Cardiac muscle cell (in vitro differentiated cells and primary cell): ENCODE measurements around the gene ERC2. TPM values are rescaled to one million over a fixed set of nuclear protein-coding genes. Genes with fewer than 3 reads are reported as not detected.

Source experiments
- DNase-seq, 2 donors: peaks; one replicate each; pipeline versions ENCODE4 v3.0.0 to v3.0.0-alpha.2; 2010 to 2017; ENCODE audit warnings: low read depth in 1 of 2, low spot score in 1 of 2
- H3K27ac ChIP-seq: fragments of 200-600 bp; sonication (generic); 2 replicates; pipeline ENCODE4 v1.5.1; 2016
- H3K27me3 ChIP-seq: fragments of 200-600 bp; sonication (generic); 2 replicates; pipeline ENCODE4 v1.6.0; 2016; ENCODE audit warnings: control low read depth
- H3K36me3 ChIP-seq: fragments of 200-600 bp; sonication (generic); 2 replicates; pipeline ENCODE4 v1.5.1; 2016; ENCODE audit warnings: control low read depth
- H3K4me1 ChIP-seq: fragments of 200-600 bp; sonication (generic); 2 replicates; pipeline ENCODE4 v1.8.1; 2017; ENCODE audit warnings: low read depth, mild to moderate bottlenecking, mixed run types
- H3K4me3 ChIP-seq: fragments of 200-600 bp; sonication (generic); 2 replicates; pipeline ENCODE4 v1.5.1; 2016; ENCODE audit warnings: mild to moderate bottlenecking
- H3K9me3 ChIP-seq: fragments of 200-600 bp; sonication (generic); 2 replicates; pipeline ENCODE4 v1.5.1; 2017; ENCODE audit warnings: low read depth, mild to moderate bottlenecking, control low read depth
- polyA plus RNA-seq: library from polyadenylated mRNA; unstranded; fragments of >200 nt; fragmentation: Nextera tagmentation; extraction: Ambion mirVana; gene quantifications from 2 replicates; pipeline ENCODE4 v1.2.1, GENCODE V29; 2016
- total RNA-seq: library from RNA; depleted of rRNA; stranded (reverse); fragments of >200 nt; gene quantifications from 2 replicates; pipeline ENCODE4 v1.2.3, GENCODE V29; 2016
- TF ChIP-seq, protein P1 (sequence below): IDR thresholded peaks from 2 replicates; pipeline ENCODE4 v1.5.1; 2012; ENCODE audit warnings: low read depth, mild to moderate bottlenecking, low read length

ERC2 gene
- total and polyA plus RNA-seq, 2 experiments from 2014 or later, result 18.1 to 29.0 TPM

DNA sequence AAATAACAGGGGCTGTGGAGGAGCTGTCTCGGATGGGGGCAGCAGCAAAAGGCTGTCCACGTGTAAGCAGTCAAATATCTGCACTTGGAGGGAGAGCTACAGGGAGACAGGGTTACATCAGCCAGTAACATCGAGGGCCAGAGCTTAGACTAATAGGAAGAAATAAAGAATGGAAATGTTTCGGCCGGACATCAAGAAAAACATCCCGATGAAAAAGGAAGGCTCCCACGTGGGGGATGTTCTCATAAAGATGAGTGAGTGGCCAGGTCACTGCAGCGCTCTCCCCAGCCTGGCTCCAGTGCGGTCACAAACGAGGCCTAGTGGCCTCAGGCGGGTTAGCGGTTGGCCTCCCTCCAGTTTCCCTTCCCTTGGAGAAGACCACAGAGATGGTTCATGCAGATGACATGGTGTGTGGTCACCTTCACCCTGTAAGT, 925.1 kb downstream of the ERC2 start:
- no peak overlapping the region for H3K27ac ChIP-seq
- no peak overlapping the region for H3K4me3 ChIP-seq
- TF ChIP-seq, protein P1, sequence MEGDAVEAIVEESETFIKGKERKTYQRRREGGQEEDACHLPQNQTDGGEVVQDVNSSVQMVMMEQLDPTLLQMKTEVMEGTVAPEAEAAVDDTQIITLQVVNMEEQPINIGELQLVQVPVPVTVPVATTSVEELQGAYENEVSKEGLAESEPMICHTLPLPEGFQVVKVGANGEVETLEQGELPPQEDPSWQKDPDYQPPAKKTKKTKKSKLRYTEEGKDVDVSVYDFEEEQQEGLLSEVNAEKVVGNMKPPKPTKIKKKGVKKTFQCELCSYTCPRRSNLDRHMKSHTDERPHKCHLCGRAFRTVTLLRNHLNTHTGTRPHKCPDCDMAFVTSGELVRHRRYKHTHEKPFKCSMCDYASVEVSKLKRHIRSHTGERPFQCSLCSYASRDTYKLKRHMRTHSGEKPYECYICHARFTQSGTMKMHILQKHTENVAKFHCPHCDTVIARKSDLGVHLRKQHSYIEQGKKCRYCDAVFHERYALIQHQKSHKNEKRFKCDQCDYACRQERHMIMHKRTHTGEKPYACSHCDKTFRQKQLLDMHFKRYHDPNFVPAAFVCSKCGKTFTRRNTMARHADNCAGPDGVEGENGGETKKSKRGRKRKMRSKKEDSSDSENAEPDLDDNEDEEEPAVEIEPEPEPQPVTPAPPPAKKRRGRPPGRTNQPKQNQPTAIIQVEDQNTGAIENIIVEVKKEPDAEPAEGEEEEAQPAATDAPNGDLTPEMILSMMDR, result no peak
- H3K9me3 ChIP-seq, result no peaks in the 10 kb centered on the region
- H3K36me3 ChIP-seq, result no peaks in the 10 kb centered on the region
- DNase-seq, result no peak
- no peaks in the 10 kb centered on the region for H3K27me3 ChIP-seq
- peaks cover 11% of the 10 kb centered on the region for H3K4me1 ChIP-seq

DNA sequence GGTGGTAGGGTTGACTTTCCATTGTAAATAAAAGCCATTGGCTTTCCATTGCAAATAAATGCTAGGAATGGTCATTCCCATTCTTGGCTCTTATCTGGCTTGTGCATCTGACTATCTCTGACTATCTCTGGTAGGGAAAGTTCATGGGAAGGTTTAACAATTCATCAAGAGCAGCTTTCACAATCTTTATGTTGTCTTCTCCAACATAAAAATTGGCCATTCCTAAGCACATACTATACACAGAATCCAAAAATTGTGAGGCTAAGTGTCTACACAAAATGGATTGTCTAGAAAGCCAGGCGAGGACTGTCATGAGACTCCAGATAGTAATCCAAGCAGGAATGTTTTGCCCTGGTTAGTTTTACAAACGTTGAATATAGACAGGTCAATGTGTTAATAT, 926.8 kb downstream of the ERC2 start:
- TF ChIP-seq, protein P1, result no peak
- H3K27ac ChIP-seq, result no peak overlapping the region
- peaks cover 11% of the 10 kb centered on the region for H3K4me1 ChIP-seq
- no peak for DNase-seq
- no peaks in the 10 kb centered on the region for H3K36me3 ChIP-seq
- H3K9me3 ChIP-seq, result no peaks in the 10 kb centered on the region
- no peak overlapping the region for H3K4me3 ChIP-seq
- no peaks in the 10 kb centered on the region for H3K27me3 ChIP-seq

DNA sequence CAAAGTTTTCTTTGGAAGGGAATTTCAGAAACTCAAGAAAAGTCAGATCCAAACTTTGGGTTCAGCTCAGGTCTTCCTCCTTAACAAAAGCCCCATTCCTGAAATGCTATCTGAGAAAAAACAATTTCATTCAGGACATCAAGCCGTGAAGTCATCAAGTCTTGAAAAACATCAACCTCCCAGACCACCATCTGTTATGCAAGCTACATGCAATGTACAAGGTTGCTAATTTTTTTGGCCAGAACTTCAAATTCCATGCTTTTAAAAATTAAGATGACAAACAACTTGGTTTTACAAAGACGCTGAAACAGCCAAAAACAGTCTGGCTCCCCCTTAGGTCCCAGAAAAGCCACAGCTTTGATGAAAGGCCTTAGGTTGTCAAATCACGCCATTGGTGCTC, 927.3 kb downstream of the ERC2 start:
- Histone ChIP-seq H3K9me3 (no peaks in the 10 kb centered on the region), H3K27me3 (no peaks in the 10 kb centered on the region), H3K4me1 (peaks cover 11% of the 10 kb centered on the region), H3K4me3 (no peak overlapping the region), H3K27ac (no peak overlapping the region), H3K36me3 (no peaks in the 10 kb centered on the region)
- DNase-seq, result no peak
- TF ChIP-seq, protein P1, result no peak

DNA sequence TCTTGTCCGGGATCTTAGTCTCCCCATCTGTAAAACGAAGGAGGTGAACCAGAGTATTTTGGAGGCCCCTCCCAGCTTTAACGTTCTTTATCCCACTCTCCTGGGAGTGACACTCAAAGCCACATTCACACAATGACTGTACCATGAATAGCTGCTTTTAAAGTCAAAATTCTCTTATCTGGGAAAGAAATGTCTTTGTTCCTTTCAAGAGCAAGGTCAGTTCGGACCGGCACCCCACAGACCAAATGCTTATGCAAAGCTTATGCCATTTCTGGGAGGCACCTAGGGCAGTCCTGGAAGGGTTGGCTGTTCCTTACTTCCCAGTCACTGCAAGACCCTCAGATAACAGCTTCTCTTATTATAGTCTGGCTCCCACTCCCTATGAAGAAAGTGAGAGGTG, 927.7 kb downstream of the ERC2 start:
- no peak overlapping the region for H3K4me3 ChIP-seq
- no peak for DNase-seq
- TF ChIP-seq, protein P1, result no peak

DNA sequence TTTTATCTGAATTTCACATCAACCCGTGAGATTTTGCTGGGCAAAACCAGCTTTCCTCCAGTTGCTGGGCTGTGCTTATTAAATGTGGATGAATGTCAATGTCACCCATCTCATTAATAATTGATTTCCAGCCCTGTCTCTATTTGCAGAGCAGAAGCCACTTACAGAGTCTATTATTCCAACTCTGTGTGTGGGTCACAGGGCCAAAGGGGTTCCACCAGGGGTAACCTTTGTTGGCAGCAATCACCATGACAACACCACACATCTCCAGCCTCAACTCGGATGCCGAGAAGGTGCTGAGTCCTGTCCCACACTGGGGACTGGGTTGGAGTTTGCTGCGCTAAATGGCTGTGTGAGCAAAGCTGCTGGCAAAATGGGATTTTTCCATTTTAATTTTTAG, 930.1 kb downstream of the ERC2 start:
- no peak overlapping the region for H3K27ac ChIP-seq
- H3K4me3 ChIP-seq, result no peak overlapping the region
- peaks cover 11% of the 10 kb centered on the region for H3K4me1 ChIP-seq
- DNase-seq, result no peak
- no peaks in the 10 kb centered on the region for H3K27me3 ChIP-seq
- no peaks in the 10 kb centered on the region for H3K9me3 ChIP-seq
- no peaks in the 10 kb centered on the region for H3K36me3 ChIP-seq
- TF ChIP-seq, protein P1, result no peak

More for the DNA sequence above, 927.7 kb downstream of the ERC2 start:
- Histone ChIP-seq H3K9me3 (no peaks in the 10 kb centered on the region), H3K36me3 (no peaks in the 10 kb centered on the region), H3K4me1 (peaks cover 11% of the 10 kb centered on the region), H3K27me3 (no peaks in the 10 kb centered on the region), H3K27ac (no peak overlapping the region)

DNA sequence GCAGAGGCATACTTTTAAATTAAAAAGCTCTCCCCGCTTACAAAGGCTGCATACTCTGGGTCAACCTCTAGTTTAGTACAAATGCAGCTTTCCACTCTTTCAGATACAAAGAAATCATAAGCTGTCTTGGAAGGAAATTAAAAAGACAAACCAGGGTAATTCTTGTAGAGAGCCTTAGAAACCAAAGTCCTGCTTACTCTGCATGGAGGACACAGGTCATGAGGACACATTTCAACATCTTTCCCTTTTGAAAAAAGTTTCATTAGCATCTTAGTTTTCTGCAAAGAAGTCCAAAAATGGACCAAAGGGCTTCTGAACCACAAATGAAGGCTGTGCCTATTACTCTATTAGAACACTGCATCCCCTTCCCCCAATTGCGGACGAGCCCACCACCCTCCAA, 930.7 kb downstream of the ERC2 start:
- Histone ChIP-seq H3K4me1 (peaks cover 11% of the 10 kb centered on the region), H3K36me3 (no peaks in the 10 kb centered on the region), H3K4me3 (no peak overlapping the region), H3K27me3 (no peaks in the 10 kb centered on the region), H3K27ac (no peak overlapping the region), H3K9me3 (no peaks in the 10 kb centered on the region)
- no peak for DNase-seq
- TF ChIP-seq, protein P1, result no peak
